AG09309 (cell line): ENCODE results near the gene ZNF684.
"Not testable (repeated sequence)": the region's sequence is repeated elsewhere in the genome, so short reads cannot be mapped to it uniquely, and the experiment has no call there.

ENCODE experiments used
- DNase-seq: peaks from one replicate; pipeline ENCODE4 v3.0.0-alpha.2; 2010; ENCODE audit warnings: low read depth
- H3K4me3 ChIP-seq: 2 replicates; pipeline ENCODE4 v1.5.1; 2011; ENCODE audit warnings: mild to moderate bottlenecking, low read depth, low read length, moderate library complexity; ENCODE audit not compliant: control insufficient read depth
- TF ChIP-seq, protein P1 (sequence below): IDR thresholded peaks from 2 replicates; pipeline ENCODE4 v1.5.1; 2011; ENCODE audit warnings: mild to moderate bottlenecking, low read depth, low read length, inconsistent platforms; ENCODE audit not compliant: insufficient read depth, control insufficient read depth; ENCODE audit errors: missing control alignments

Gene ZNF684

DNA sequence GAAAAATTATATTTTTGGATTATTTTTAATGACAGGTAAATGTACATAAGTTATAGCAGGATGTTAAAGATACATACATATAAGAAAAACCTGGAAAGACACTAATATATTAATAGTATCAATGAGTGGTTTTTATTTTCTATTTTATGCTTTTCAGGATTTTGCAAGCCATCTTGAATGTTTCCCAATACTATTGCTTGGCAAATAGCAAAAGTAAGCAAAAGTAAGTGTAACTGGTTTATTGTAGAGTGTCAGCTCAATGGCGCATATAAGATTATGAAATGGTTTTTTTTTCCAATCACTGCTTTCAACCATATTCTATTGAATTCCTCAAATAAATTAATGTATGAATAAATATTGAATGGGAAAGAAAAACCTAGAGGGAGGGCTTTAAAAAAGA lies 36.4 kb downstream of the ZNF684 start:
- no peak for DNase-seq
- TF ChIP-seq, protein P1, sequence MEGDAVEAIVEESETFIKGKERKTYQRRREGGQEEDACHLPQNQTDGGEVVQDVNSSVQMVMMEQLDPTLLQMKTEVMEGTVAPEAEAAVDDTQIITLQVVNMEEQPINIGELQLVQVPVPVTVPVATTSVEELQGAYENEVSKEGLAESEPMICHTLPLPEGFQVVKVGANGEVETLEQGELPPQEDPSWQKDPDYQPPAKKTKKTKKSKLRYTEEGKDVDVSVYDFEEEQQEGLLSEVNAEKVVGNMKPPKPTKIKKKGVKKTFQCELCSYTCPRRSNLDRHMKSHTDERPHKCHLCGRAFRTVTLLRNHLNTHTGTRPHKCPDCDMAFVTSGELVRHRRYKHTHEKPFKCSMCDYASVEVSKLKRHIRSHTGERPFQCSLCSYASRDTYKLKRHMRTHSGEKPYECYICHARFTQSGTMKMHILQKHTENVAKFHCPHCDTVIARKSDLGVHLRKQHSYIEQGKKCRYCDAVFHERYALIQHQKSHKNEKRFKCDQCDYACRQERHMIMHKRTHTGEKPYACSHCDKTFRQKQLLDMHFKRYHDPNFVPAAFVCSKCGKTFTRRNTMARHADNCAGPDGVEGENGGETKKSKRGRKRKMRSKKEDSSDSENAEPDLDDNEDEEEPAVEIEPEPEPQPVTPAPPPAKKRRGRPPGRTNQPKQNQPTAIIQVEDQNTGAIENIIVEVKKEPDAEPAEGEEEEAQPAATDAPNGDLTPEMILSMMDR, result no peak
- H3K4me3 ChIP-seq, result no peak overlapping the region

DNA sequence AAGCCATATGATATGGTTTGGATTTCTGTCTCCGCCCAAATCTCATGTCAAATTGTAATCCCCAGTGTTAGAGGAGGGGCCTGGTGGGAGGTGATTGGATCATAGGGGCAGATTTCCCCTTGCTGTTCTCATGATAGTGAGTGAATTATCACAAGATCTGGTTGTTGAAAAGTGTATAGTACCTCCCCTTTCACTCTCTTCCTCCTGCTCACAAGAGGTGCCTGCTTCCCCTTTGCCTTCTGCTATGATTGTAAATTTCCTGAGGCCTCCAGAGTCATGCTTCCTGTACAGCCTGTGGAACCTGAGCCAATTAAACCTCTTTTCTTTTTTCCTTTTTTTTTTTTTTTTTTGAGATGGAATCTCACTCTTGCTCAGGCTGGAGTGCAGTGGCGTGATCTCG lies 43.4 kb downstream of the ZNF684 start:
- not testable (repeated sequence) for H3K4me3 ChIP-seq, DNase-seq

DNA sequence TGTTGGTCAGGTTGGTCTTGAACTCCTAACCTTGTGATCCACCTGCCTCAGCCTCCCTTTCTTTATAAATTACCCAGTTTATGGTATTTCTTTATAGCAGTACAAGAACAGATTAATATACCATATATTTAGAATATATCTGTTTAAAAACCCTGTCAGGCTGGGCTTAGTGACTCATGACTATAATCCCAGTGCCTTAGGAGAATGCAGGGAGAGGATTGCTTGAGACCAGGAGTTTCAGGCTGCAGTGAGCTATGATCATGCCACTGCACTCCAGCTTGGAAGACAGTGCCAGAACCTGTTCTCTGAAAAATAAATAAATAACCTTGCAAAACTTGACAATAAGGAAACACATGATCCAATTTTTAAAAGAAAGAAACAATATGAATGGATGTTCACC lies 43.9 kb downstream of the ZNF684 start:
- H3K4me3 ChIP-seq, result no peak overlapping the region
- TF ChIP-seq, protein P1, result no peak
- no peak for DNase-seq

DNA sequence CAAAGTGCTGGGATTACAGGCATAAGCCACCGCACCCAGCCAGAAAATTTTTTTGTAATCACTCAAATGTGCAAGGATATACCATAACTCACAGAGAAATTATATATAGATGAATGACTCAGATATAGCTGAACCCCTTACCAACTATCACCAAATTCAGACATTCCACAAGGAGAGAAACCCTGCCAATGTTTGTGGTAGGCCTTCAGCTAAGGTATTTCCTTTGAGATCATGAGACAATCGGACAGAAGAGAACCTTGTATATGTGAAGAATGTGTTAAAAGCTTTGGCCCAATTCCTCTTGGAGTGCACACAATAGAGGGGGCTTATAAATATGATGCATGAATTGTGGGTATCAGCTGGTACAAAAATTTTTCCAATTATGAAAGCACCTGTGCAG lies 50.7 kb downstream of the ZNF684 start:
- no peak for DNase-seq
- H3K4me3 ChIP-seq, result no peak overlapping the region
- TF ChIP-seq, protein P1, result no peak

DNA sequence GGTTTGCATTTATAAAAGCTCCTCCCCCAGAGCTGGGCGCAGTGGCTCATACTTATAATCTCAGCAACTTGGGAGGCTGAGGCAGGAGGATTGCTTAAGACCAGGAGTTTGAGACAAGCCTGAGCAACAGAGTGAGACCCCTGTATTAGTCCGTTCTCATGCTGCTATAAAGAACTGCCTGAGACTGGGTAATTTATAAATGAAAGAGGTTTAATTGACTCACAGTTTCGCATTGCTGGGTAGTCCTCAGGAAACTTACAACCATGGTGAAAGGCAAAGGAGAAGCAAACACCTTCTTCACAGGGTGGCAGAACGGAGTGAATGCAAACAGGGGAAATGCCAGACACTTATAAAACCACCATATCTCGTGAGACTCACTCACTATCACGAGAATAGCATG lies 52.5 kb downstream of the ZNF684 start:
- DNase-seq, result no peak
- no peak overlapping the region for H3K4me3 ChIP-seq
- TF ChIP-seq, protein P1, result no peak

DNA sequence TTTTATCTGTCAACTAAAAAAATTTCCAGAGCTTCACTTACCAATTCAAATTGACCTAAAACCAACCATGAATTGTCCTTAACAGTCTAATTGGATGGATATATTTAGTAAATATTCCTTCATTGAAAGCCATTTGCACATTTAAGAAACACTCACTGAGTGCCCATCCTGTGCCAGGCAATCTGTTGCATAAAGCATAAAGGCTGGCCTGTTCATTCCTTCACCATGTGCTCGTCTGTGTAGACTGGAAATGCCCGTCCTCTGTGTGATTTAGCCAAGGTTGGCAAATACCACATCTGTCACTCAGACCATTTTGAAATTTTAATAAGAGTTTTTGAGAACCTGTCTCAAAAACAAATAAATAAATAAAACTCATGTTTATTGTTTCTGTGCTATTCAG lies 57.1 kb downstream of the ZNF684 start:
- TF ChIP-seq, protein P1, result no peak
- no peak for DNase-seq
- H3K4me3 ChIP-seq, result no peak overlapping the region

DNA sequence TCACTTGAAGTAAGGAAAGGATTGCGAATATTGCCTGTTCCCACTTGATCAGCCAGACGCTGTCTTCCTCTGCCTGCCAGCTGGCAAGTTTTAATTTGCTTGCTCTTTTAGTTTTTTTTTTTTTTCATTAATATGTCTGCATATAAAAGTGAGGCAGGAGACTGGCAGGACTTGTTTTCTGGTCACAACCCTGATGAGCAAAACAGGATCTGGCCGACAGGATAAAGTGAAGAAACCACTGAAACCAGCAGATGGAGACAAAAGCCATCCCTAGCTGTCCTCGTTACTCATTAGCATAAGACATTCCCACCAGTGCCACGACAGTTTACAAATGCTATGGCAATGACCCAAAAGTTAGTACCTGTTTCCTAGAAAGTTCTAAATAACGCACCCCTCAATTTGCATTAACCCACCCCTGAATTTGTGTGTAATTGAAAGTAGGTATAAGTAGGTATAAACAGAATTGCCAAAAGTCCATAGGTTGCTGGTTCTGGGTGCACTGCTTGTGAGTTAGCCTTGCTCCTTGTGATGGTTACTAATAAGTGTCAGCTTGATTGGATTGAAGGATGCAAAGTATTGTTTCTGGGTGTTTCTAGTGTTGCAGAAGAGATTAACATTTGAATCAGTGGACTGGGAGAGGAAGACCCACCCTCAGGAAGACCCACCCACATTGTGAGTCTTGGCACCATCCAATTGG lies 60.8 kb downstream of the ZNF684 start:
- TF ChIP-seq, protein P1, result peak; percentile 65
- DNase-seq, result no peak

More for the DNA sequence above, 60.8 kb downstream of the ZNF684 start:
- H3K4me3 ChIP-seq, result no peak overlapping the region
